IPS-NIHi7 (cell line): ENCODE results near the gene GPX5.
A peak's percentile ranks its signal among the peaks of the same experiment; 100 is the strongest.
"Not testable (repeated sequence)": the region's sequence is repeated elsewhere in the genome, so short reads cannot be mapped to it uniquely, and the experiment has no call there.

Experiments
- DNase-seq: peaks from one replicate; pipeline ENCODE4 v3.0.0; 2012; ENCODE audit warnings: mixed read lengths; ENCODE audit errors: extremely low spot score

Gene GPX5

GRCh38 chr6:28525496-28526039 is at the start of gene GPX5:
Gene GPX5, plus strand, starts transcription at chr6:28525881. Its CDS starts 133 bp downstream, at chr6:28526014.
- peak; percentile 38 for DNase-seq

GRCh38 chr6:28478518-28478917 is 47.2 kb upstream of the GPX5 start:
- DNase-seq, result no peak

- no peak for DNase-seq
These were observed 45.3 kb upstream of the GPX5 start for GRCh38 chr6:28480253-28480932.

GRCh38 chr6:28485482-28485881 is 40.2 kb upstream of the GPX5 start:
- DNase-seq, result no peak

- DNase-seq, result no peak
These were observed 39.1 kb upstream of the GPX5 start for GRCh38 chr6:28486533-28486932.

- no peak for DNase-seq
These were observed 38.5 kb upstream of the GPX5 start for GRCh38 chr6:28486988-28487742.

- peak; percentile 43 for DNase-seq
These were observed 36.7 kb upstream of the GPX5 start for GRCh38 chr6:28488916-28489365.

GRCh38 chr6:28489366-28490204 is 36.1 kb upstream of the GPX5 start:
- DNase-seq, result peak; percentile 87

- no peak for DNase-seq
These were observed 35.3 kb upstream of the GPX5 start for GRCh38 chr6:28490205-28490890.

- no peak for DNase-seq
These were observed 33.7 kb upstream of the GPX5 start for GRCh38 chr6:28491984-28492317.

GRCh38 chr6:28496099-28496779 is 29.4 kb upstream of the GPX5 start:
- DNase-seq, result no peak

GRCh38 chr6:28497306-28497705 is 28.4 kb upstream of the GPX5 start:
- no peak for DNase-seq

GRCh38 chr6:28497893-28498292 is 27.8 kb upstream of the GPX5 start:
- no peak for DNase-seq

- no peak for DNase-seq
These were observed 24.4 kb upstream of the GPX5 start for GRCh38 chr6:28501259-28501658.

GRCh38 chr6:28502136-28502535 is 23.5 kb upstream of the GPX5 start:
- not testable (repeated sequence) for DNase-seq

- DNase-seq, result not testable (repeated sequence)
These were observed 22.9 kb upstream of the GPX5 start for GRCh38 chr6:28502709-28503305.

GRCh38 chr6:28505733-28506132 is 19.9 kb upstream of the GPX5 start:
- DNase-seq, result no peak

- no peak for DNase-seq
These were observed 18.7 kb upstream of the GPX5 start for GRCh38 chr6:28506807-28507475.

GRCh38 chr6:28511628-28512300 is 13.9 kb upstream of the GPX5 start:
- DNase-seq, result no peak
